ENCODE data around the gene CLCN5.

CLCN5 gene

GRCh38 chrX:50072110-50072509 is 149.7 kb downstream of the CLCN5 start:
- Histone ChIP-seq H3K36me3 (replicated peaks; ENCODE audit: insufficient read depth, low read length) (no peaks in the 10 kb centered on the region), H3K4me3 (ENCODE audit: low read length) (no peak overlapping the region), H3K9ac (ENCODE audit: low read length) (no peak overlapping the region), H3K27me3 (replicated peaks; ENCODE audit: insufficient read depth, low read length) (no peaks in the 10 kb centered on the region), H3K79me2 (ENCODE audit: low read length) (no peaks in the 10 kb centered on the region), H2AFZ (ENCODE audit: low read length) (no peak overlapping the region), H3K4me1 (ENCODE audit: low read length) (peaks cover 8% of the 10 kb centered on the region), H3K9me2 (replicated peaks; ENCODE audit: insufficient read depth, low read length) (no peaks in the 10 kb centered on the region), H4K20me1 (ENCODE audit: insufficient read depth, low read length) (no peaks in the 10 kb centered on the region), H3K4me2 (ENCODE audit: low read depth, low read length) (no peak overlapping the region), H3K9me3 (replicated peaks; ENCODE audit: insufficient read depth, low read length) (no peaks in the 10 kb centered on the region), H3F3A (ENCODE audit: insufficient read depth, low read length) (no peaks in the 10 kb centered on the region), H3K27ac (ENCODE audit: low read length) (no peak overlapping the region)
- no peak for DNase-seq
- TF ChIP-seq CTCF (IDR thresholded peaks at IDR 0.05; ENCODE audit: low read length): no peak
- TF ChIP-seq EZH2 (optimal IDR thresholded peaks at IDR 0.05; ENCODE audit: low read depth, low read length): no peak
- TF ChIP-seq EZH2phosphoT487 (IDR thresholded peaks at IDR 0.05; ENCODE audit: low read length): no peak

GRCh38 chrX:50073601-50074000 is 151.2 kb downstream of the CLCN5 start:
- Histone ChIP-seq H3K27ac (ENCODE audit: low read length) (no peak overlapping the region), H3K9me2 (replicated peaks; ENCODE audit: insufficient read depth, low read length) (no peaks in the 10 kb centered on the region), H3K27me3 (replicated peaks; ENCODE audit: insufficient read depth, low read length) (no peaks in the 10 kb centered on the region), H3K9ac (ENCODE audit: low read length) (no peak overlapping the region), H3K4me2 (ENCODE audit: low read depth, low read length) (no peak overlapping the region), H3F3A (ENCODE audit: insufficient read depth, low read length) (no peaks in the 10 kb centered on the region), H3K9me3 (replicated peaks; ENCODE audit: insufficient read depth, low read length) (no peaks in the 10 kb centered on the region), H3K79me2 (ENCODE audit: low read length) (no peaks in the 10 kb centered on the region), H3K4me3 (ENCODE audit: low read length) (no peak overlapping the region), H4K20me1 (ENCODE audit: insufficient read depth, low read length) (no peaks in the 10 kb centered on the region), H3K4me1 (ENCODE audit: low read length) (peaks cover 8% of the 10 kb centered on the region), H2AFZ (ENCODE audit: low read length) (no peak overlapping the region), H3K36me3 (replicated peaks; ENCODE audit: insufficient read depth, low read length) (no peaks in the 10 kb centered on the region)
- TF ChIP-seq EZH2phosphoT487 (IDR thresholded peaks at IDR 0.05; ENCODE audit: low read length) (no peak), CTCF (IDR thresholded peaks at IDR 0.05; ENCODE audit: low read length) (no peak), EZH2 (optimal IDR thresholded peaks at IDR 0.05; ENCODE audit: low read depth, low read length) (no peak)
- no peak for DNase-seq

- Histone ChIP-seq H3K36me3 (replicated peaks; ENCODE audit: insufficient read depth, low read length) (no peaks in the 10 kb centered on the region), H3K27me3 (replicated peaks; ENCODE audit: insufficient read depth, low read length) (no peaks in the 10 kb centered on the region), H3K27ac (ENCODE audit: low read length) (peak overlapping the region; percentile 75), H3K4me1 (ENCODE audit: low read length) (peaks cover 8% of the 10 kb centered on the region), H4K20me1 (ENCODE audit: insufficient read depth, low read length) (no peaks in the 10 kb centered on the region), H3F3A (ENCODE audit: insufficient read depth, low read length) (no peaks in the 10 kb centered on the region), H3K4me2 (ENCODE audit: low read depth, low read length) (peak overlapping the region; percentile 27; the same call in 1 of the 2 replicates), H3K4me3 (ENCODE audit: low read length) (no peak overlapping the region), H3K9ac (ENCODE audit: low read length) (peak overlapping the region; percentile 23; the same call in 1 of the 2 replicates), H3K79me2 (ENCODE audit: low read length) (no peaks in the 10 kb centered on the region), H2AFZ (ENCODE audit: low read length) (no peak overlapping the region), H3K9me2 (replicated peaks; ENCODE audit: insufficient read depth, low read length) (no peaks in the 10 kb centered on the region), H3K9me3 (replicated peaks; ENCODE audit: insufficient read depth, low read length) (no peaks in the 10 kb centered on the region)
- DNase-seq: peak; percentile 16
- TF ChIP-seq EZH2 (optimal IDR thresholded peaks at IDR 0.05; ENCODE audit: low read depth, low read length) (no peak), EZH2phosphoT487 (IDR thresholded peaks at IDR 0.05; ENCODE audit: low read length) (no peak), CTCF (IDR thresholded peaks at IDR 0.05; ENCODE audit: low read length) (no peak)
These were observed 153.4 kb downstream of the CLCN5 start for GRCh38 chrX:50075630-50076339.
